ENCODE measurements around the gene NAA38.

- TF ChIP-seq POLR2A (IDR thresholded peaks at IDR 0.05) (no peak), EP300 (IDR thresholded peaks at IDR 0.05) (no peak), CTCF (IDR thresholded peaks at IDR 0.05) (no peak)
Observed at GRCh38 chr17:7864995-7865650, 7.8 kb upstream of the NAA38 start.

Measured in ovary (tissue), 3 donors.